PC-9 (cell line): Measurements from ENCODE around the gene MCFD2.

ENCODE experiments used
- CTCF ChIP-seq: fragments of 200-600 bp; sonication (generic); conservative IDR thresholded peaks from 2 replicates; pipeline ENCODE4 v1.6.1; 2017; ENCODE audit warnings: mixed run types, antibody characterized with exemption, mild to moderate bottlenecking, moderate library complexity
- EZH2 ChIP-seq: fragments of 200-600 bp; sonication (generic); IDR thresholded peaks from 2 replicates; pipeline ENCODE4 v1.8.0; 2017; ENCODE audit warnings: antibody characterized with exemption, low read depth

GRCh38 chr2:46929612-46930011 is 14.0 kb upstream of the MCFD2 start:
- TF ChIP-seq CTCF (no peak), EZH2 (no peak)
